Large intestine (tissue), 3 donors: ENCODE data around the gene CDKAL1. TPM values are rescaled to one million over a fixed set of nuclear protein-coding genes. Genes with fewer than 3 reads are reported as not detected.

Experiments used
- DNase-seq, 2 donors: peaks; one replicate each; pipeline versions ENCODE4 v3.0.0 to v3.0.0-alpha.2; 2013
- H3K27ac ChIP-seq: one replicate; pipeline ENCODE4 v1.5.1; 2013; ENCODE audit warnings: low read length
- H3K27me3 ChIP-seq: 2 replicates; pipeline ENCODE4 v1.6.1; 2013; ENCODE audit warnings: low read length; ENCODE audit not compliant: control insufficient read depth, insufficient read depth
- H3K36me3 ChIP-seq: 2 replicates; pipeline ENCODE4 v1.6.1; 2013; ENCODE audit warnings: low read length; ENCODE audit not compliant: control insufficient read depth, insufficient read depth
- H3K4me1 ChIP-seq: one replicate; pipeline ENCODE4 v1.6.1; 2013; ENCODE audit warnings: low read length; ENCODE audit not compliant: control insufficient read depth, insufficient read depth
- H3K4me3 ChIP-seq: one replicate; pipeline ENCODE4 v1.5.1; 2013; ENCODE audit warnings: low read length
- H3K9me3 ChIP-seq: one replicate; pipeline ENCODE4 v1.6.1; 2013; ENCODE audit warnings: mild to moderate bottlenecking, low read depth, low read length, moderate library complexity; ENCODE audit not compliant: control insufficient read depth
- WGBS: methylation state at CpG from one replicate; pipeline ENCODE4 v1.1.5; 2013; ENCODE audit warnings: low lambda C conversion rate; ENCODE audit not compliant: insufficient coverage; 5-methylcytosine and 5-hydroxymethylcytosine counted together
- polyA plus RNA-seq: library from polyadenylated mRNA; unstranded; fragments of 120-200 nt; gene quantifications from one replicate; pipeline ENCODE4 v1.2.1, GENCODE V29; 2013

CDKAL1 gene
- polyA plus RNA-seq, 1 donor: 10.3 TPM

- DNase-seq: no peak
- Histone ChIP-seq H3K36me3 (no peaks in the 10 kb centered on the region), H3K27ac (no peak overlapping the region), H3K4me3 (no peak overlapping the region), H3K27me3 (no peaks in the 10 kb centered on the region), H3K4me1 (no peaks in the 10 kb centered on the region), H3K9me3 (no peaks in the 10 kb centered on the region)
- 80% methylated on average over 1 of the region's 4 CpGs for WGBS
Measured at GRCh38 chr6:21157186-21157929, 623.1 kb downstream of the CDKAL1 start.

GRCh38 chr6:21158149-21158548 lies 623.9 kb downstream of the CDKAL1 start:
- Histone ChIP-seq H3K4me1 (no peaks in the 10 kb centered on the region), H3K4me3 (no peak overlapping the region), H3K27me3 (no peaks in the 10 kb centered on the region), H3K36me3 (no peaks in the 10 kb centered on the region), H3K27ac (no peak overlapping the region), H3K9me3 (no peaks in the 10 kb centered on the region)
- no CpG with 5 or more reads among the region's 1 CpG for WGBS
- no peak for DNase-seq

GRCh38 chr6:21158873-21159272 lies 624.6 kb downstream of the CDKAL1 start:
- WGBS: 63% methylated on average over 1 of the region's 1 CpG
- Histone ChIP-seq H3K27ac (no peak overlapping the region), H3K36me3 (no peaks in the 10 kb centered on the region), H3K27me3 (no peaks in the 10 kb centered on the region), H3K4me1 (no peaks in the 10 kb centered on the region), H3K4me3 (no peak overlapping the region), H3K9me3 (no peaks in the 10 kb centered on the region)
- no peak for DNase-seq

- H3K27me3 ChIP-seq: no peaks in the 10 kb centered on the region
- no peak overlapping the region for H3K4me3 ChIP-seq
- H3K36me3 ChIP-seq: no peaks in the 10 kb centered on the region
- WGBS: no CpG with 5 or more reads among the region's 3 CpGs
- no peak for DNase-seq
- H3K27ac ChIP-seq: no peak overlapping the region
- no peaks in the 10 kb centered on the region for H3K4me1 ChIP-seq
- no peaks in the 10 kb centered on the region for H3K9me3 ChIP-seq
Measured at GRCh38 chr6:21159465-21159864, 625.2 kb downstream of the CDKAL1 start.

GRCh38 chr6:21161707-21162106 lies 627.5 kb downstream of the CDKAL1 start:
- Histone ChIP-seq H3K4me1 (no peaks in the 10 kb centered on the region), H3K9me3 (no peaks in the 10 kb centered on the region), H3K27ac (no peak overlapping the region), H3K27me3 (no peaks in the 10 kb centered on the region), H3K36me3 (no peaks in the 10 kb centered on the region), H3K4me3 (no peak overlapping the region)
- DNase-seq: no peak
- WGBS: no CpG with 5 or more reads among the region's 4 CpGs

- Histone ChIP-seq H3K27me3 (no peaks in the 10 kb centered on the region), H3K36me3 (no peaks in the 10 kb centered on the region), H3K27ac (no peak overlapping the region), H3K4me1 (no peaks in the 10 kb centered on the region), H3K4me3 (no peak overlapping the region), H3K9me3 (no peaks in the 10 kb centered on the region)
- no peak for DNase-seq
- no CpG with 5 or more reads among the region's 13 CpGs for WGBS
Measured at GRCh38 chr6:21163110-21163837, 629.0 kb downstream of the CDKAL1 start.

GRCh38 chr6:21163838-21164180 lies 629.6 kb downstream of the CDKAL1 start:
- no peak overlapping the region for H3K4me3 ChIP-seq
- WGBS: no CpG with 5 or more reads among the region's 2 CpGs
- H3K27me3 ChIP-seq: no peaks in the 10 kb centered on the region
- H3K36me3 ChIP-seq: no peaks in the 10 kb centered on the region
- no peaks in the 10 kb centered on the region for H3K4me1 ChIP-seq
- no peaks in the 10 kb centered on the region for H3K9me3 ChIP-seq
- no peak for DNase-seq
- no peak overlapping the region for H3K27ac ChIP-seq

GRCh38 chr6:21164768-21165326 lies 630.6 kb downstream of the CDKAL1 start:
- no CpG with 5 or more reads among the region's 2 CpGs for WGBS
- Histone ChIP-seq H3K9me3 (no peaks in the 10 kb centered on the region), H3K27me3 (no peaks in the 10 kb centered on the region), H3K36me3 (no peaks in the 10 kb centered on the region), H3K27ac (no peak overlapping the region), H3K4me1 (no peaks in the 10 kb centered on the region), H3K4me3 (no peak overlapping the region)
- DNase-seq: peak in 1 of 2 donors; percentile 12

GRCh38 chr6:21166754-21167153 lies 632.5 kb downstream of the CDKAL1 start:
- H3K36me3 ChIP-seq: no peaks in the 10 kb centered on the region
- no peaks in the 10 kb centered on the region for H3K27me3 ChIP-seq
- WGBS: no CpG with 5 or more reads among the region's 2 CpGs
- no peak for DNase-seq
- H3K4me1 ChIP-seq: no peaks in the 10 kb centered on the region
- H3K27ac ChIP-seq: no peak overlapping the region
- H3K4me3 ChIP-seq: no peak overlapping the region
- no peaks in the 10 kb centered on the region for H3K9me3 ChIP-seq

- no peaks in the 10 kb centered on the region for H3K36me3 ChIP-seq
- no peak overlapping the region for H3K27ac ChIP-seq
- H3K9me3 ChIP-seq: no peaks in the 10 kb centered on the region
- no peaks in the 10 kb centered on the region for H3K4me1 ChIP-seq
- DNase-seq: no peak
- WGBS: 100% methylated on average over 1 of the region's 6 CpGs
- H3K4me3 ChIP-seq: no peak overlapping the region
- H3K27me3 ChIP-seq: no peaks in the 10 kb centered on the region
Measured at GRCh38 chr6:21167790-21168189, 633.5 kb downstream of the CDKAL1 start.
